Measurements from ENCODE around the gene KCNC3.

KCNC3 gene

GRCh38 chr19:50309396-50310125, 19.6 kb downstream of the KCNC3 start:
- DNase-seq = no peak

- no peak for DNase-seq
These were observed 20.2 kb downstream of the KCNC3 start for GRCh38 chr19:50308991-50309390.

DNA sequence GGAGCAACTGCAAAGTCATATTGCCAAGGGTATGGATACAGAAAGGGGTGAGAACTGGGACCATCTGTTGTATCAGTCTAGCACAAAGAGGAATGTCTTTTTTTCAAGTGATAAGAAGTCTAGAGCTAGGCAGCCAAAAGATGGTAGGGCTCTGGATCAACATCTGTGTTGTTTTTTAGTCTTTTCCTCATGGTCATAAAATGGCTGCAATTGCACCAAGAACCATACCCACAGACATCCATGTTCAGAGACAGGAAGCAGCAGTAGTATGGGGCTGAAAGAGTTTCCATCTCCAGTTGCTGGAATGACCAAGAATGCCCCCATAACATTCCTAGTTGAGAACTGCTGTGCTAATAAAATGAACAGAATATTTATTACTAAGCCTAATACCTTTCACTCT, 25.6 kb downstream of the KCNC3 start:
- DNase-seq = no peak

- DNase-seq = no peak
These were observed 27.6 kb downstream of the KCNC3 start for GRCh38 chr19:50301607-50301971.

DNA sequence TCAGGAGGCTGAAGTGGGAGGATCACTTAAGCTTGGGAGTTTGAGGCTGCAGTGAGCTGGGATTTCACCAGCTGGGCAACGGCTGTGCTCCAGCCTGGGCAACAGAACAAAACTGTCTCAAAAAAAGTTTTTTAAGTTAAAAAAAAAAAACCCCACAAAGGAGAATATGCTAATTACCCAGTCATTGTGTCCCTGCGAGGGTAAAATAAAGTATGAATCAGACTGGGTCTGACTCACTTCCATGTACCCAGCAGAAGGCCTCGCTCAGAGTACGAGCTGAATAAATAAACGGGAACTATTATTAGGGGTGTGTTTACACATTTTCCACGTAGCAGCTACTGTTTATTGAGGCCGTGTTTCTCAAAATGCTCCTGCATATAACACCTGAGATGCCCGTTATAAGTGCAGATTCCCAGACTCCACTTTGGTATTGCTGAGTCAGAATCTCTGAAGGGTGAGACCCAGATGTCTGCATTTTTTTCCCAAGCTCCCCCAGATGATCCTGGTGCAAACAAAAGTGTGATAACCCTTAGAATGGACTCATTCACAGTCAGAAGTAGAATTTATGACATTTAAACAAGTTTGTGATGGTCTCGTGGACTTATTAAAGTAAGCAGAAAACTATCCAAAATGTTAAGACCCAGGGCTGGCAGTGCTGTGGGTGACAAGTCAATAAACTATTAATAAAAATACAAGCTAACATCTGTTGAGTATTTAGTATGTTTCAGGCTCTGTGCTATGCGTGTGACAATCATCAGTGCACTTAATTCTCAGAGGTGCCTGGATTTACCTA, 28.2 kb downstream of the KCNC3 start:
- no peak for DNase-seq

DNA sequence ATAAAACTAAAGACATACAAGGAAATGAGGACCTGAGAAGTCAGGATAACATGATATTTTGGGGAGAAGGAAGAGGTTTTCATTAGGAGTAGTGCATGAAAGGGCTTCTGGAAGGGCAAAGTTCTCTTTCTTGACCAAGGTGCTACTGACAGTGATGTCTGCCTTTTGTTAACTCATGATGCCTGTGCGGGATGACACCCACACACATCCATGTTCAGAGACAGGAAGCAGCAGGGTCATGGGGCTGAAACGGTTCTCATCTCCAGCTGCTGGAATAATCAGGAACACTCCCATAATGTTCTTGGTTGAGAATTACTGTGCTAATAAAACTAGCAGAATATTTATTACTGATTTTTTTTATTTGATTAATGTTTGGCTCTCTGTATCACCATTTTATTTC, 29.1 kb downstream of the KCNC3 start:
- no peak for DNase-seq

DNA sequence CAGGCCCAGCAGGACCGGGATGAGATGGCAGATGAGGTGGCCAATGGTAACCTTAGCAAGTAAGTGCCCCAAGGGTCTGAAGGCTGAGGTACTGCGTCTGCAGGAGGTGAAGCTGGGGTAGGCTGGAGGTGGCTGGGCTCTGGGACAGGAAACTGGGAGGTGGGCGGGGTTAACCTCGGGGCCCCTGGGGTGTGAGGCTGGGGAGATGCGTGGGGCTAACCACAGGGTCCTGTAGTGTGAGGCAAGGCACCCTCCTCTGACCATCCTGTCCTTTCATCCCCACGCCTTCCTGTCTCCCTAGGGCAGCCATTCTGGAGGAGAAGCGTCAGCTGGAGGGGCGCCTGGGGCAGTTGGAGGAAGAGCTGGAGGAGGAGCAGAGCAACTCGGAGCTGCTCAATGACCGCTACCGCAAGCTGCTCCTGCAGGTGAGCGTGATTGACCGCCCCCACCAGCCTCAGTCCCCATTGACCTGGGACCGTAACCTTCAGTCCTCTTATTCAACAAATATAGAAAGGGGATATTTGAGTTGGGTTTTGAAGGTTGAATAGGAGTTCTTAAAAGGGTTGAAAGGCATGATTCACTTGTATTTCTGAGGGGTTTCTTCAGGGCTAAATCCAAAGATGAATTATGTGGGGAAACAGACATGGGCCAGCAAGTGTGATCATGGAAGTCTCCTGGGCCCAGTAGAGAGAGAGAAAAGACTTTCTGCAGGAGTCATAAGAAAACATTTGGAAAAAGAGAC, 35.7 kb downstream of the KCNC3 start:
- no peak for DNase-seq

DNA sequence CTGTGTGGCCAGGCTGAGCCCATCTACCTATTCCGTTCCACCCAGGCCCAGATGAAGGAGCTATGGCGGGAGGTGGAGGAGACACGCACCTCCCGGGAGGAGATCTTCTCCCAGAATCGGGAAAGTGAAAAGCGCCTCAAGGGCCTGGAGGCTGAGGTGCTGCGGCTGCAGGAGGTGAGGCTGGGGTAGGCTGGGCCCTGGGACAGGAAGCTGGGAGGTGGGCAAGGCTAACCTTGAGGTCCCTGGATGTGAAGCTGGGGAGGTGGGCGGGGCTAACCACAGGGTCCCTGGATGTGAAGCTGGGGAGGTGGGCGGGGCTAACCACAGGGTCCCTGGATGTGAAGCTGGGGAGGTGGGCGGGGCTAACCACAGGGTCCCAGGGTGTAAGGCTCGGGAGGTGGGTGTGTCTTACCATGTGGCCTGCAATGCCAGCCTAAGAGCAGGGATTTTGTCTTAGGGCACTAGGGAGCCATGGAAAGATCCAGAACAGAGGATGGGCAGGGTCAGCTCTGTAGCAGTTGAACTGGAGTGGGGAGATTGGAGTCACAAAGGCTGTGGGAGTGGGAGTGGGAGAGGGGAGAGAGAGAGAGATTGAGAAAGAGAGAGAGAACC, 36.9 kb downstream of the KCNC3 start:
- DNase-seq = no peak

GRCh38 chr19:50290775-50291174, 38.4 kb downstream of the KCNC3 start:
- no peak for DNase-seq

GRCh38 chr19:50290011-50290410, 39.2 kb downstream of the KCNC3 start:
- no peak for DNase-seq

- DNase-seq = no peak
These were observed 40.2 kb downstream of the KCNC3 start for GRCh38 chr19:50288954-50289353.

DNA sequence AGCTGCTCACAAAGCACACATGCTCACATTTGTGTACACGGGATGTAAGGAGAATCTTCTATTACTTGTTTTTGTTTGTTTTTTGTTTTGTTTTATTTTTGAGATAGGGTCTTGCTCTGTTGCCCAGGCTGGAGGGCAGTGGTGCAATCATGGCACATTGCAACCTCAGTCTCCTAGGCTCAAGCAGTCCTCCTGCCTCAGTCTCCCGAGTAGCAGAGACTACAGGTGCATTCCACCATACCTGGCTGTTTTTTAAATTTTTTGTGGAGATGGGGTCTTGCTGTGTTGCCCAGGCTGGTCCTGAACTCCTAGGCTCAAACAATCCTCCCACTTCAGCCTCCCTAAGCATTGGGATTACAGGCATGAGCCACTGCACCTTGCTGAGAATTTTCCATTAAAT, 41.8 kb downstream of the KCNC3 start:
- no peak for DNase-seq

DNA sequence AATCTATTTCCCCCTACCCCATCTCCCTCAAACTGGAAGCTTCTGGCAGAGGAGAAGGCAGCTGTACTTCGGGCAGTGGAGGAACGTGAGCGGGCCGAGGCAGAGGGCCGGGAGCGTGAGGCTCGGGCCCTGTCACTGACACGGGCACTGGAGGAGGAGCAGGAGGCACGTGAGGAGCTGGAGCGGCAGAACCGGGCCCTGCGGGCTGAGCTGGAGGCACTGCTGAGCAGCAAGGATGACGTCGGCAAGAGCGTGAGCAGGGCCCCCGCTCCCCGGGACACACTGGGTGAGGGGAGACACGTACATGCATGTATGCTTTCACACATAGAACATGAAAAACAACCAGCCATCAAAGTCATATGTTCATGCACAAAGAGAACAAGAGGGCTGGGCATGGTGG, 42.7 kb downstream of the KCNC3 start:
- DNase-seq = no peak

GRCh38 chr19:50285833-50286232, 43.3 kb downstream of the KCNC3 start:
- no peak for DNase-seq

GRCh38 chr19:50281491-50281890, 47.7 kb downstream of the KCNC3 start:
- DNase-seq = no peak

- DNase-seq = no peak
These were observed 48.2 kb downstream of the KCNC3 start for GRCh38 chr19:50280983-50281382.

- no peak for DNase-seq
These were observed 49.1 kb downstream of the KCNC3 start for GRCh38 chr19:50280074-50280473.

GRCh38 chr19:50277966-50278580, 51.1 kb downstream of the KCNC3 start:
- no peak for DNase-seq

DNA sequence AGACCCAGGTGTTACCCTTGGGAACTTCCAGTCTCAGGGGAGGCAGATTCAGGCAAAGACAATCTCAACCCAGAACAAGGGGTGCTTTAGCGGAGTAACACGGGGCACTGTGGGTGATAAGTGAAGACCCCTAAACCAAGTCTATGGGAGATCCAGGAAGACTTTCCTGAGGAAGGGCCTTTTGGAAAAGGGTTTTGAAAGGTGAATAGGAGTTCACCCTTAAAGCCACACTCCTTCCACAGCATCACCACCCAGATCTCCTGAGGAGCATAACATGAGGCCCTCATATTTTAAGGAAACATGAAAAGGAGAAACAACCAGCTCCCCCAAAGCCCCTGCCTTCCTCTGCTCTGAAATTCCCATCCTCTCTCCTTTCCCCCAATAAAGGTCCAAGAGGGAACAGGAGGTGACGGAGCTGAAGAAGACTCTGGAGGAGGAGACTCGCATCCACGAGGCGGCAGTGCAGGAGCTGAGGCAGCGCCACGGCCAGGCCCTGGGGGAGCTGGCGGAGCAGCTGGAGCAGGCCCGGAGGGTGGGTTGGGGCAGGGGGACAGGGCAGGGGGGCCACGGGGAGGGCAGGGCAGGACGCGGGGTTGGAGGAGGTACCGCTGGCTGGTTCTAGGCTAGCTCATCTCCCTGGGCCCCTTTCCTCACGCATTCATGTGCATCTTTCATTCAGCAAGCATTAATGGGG, 52.7 kb downstream of the KCNC3 start:
- no peak for DNase-seq

DNA sequence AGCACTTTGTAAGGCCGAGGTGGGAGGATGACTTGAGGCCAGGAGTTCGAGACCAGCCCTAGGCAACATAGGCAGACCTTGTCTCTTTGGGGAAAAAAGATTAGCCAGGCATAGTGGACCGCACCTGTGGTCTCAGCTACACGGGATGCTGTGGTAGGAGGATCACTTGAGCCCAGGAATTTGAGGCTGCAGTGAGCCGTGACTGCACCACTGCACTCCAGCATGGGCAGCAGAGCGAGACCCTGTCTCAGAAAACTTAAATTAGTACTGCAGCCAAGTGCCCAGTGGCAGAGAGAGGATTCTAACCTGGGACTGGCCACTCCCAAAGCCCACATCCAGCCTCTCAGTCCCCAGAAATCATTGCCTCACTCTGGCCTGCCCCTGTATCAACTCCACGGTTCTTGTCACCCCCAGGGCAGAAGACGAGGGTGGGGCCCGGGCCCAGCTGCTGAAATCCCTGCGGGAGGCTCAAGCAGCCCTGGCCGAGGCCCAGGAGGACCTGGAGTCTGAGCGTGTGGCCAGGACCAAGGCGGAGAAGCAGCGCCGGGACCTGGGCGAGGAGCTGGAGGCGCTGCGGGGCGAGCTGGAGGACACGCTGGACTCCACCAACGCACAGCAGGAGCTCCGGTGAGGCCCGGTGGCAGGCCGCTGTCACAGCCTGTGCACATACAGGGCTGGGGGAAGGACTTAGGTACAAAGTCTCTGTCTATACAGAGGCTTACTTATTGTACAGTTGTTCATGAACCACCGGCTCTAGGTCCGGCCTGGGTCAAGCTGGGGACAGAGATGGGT, 53.4 kb downstream of the KCNC3 start:
- no peak for DNase-seq

GRCh38 chr19:50273821-50274220, 55.4 kb downstream of the KCNC3 start:
- DNase-seq = no peak

All from NCI-H2029 treated with DMSO at 0.1 percent for 48 hours (cell line).